ENCODE results near the gene ABHD1.

GRCh38 chr2:27158468-27158867 lies 34.9 kb downstream of the ABHD1 start:
- TF ChIP-seq CTCF (IDR thresholded peaks at IDR 0.05; ENCODE audit: extremely low read depth in 1 of 2, insufficient read depth in 1 of 2, low read depth in 1 of 2, low read length in 2 of 2) (no peak), POLR2AphosphoS5 (IDR thresholded peaks at IDR 0.05; ENCODE audit: insufficient read depth, low read depth, low read length) (no peak), EZH2 (IDR thresholded peaks at IDR 0.05; ENCODE audit: borderline replicate concordance, low read depth, low read length, severe bottlenecking) (no peak)

Measured in endothelial cell of umbilical vein (primary cell).